Hepatocyte (in vitro differentiated cells): Measurements from ENCODE around the gene RAET1L.

Source experiments
- EZH2 ChIP-seq: fragments of 200-600 bp; sonication (generic); IDR thresholded peaks from 2 replicates; pipeline ENCODE4 v1.6.1; 2016; ENCODE audit warnings: antibody characterized with exemption, mild to moderate bottlenecking, borderline replicate concordance
- EZH2phosphoT487 ChIP-seq: fragments of 200-600 bp; sonication (generic); IDR thresholded peaks from one replicate; pipeline ENCODE4 v1.6.1; 2018; ENCODE audit warnings: antibody characterized with exemption, mild to moderate bottlenecking, low read depth, moderate library complexity; ENCODE audit not compliant: unreplicated experiment, severe bottlenecking

DNA sequence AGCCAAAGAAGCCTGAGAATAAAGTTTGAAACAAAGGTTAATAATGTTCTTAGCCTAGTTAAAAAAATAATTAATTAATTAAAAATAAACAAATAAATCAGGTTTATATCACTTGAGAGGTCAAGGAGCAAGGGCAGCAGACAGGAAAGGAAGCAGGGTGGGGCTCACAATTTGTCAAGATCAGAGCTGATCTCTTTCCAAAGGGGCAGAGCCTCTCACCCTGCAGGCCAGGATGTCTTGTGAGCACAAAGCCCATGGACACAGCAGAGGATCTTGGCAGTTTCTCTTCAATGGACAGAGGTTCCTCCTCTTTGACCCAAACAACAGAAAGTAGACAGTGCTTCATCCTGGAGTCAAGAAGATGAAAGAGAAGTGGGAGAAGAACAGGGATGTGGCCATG lies 46.7 kb downstream of the RAET1L start:
- TF ChIP-seq EZH2, result no peak
- TF ChIP-seq EZH2phosphoT487, result no peak
